Neural progenitor cell (in vitro differentiated cells): Measurements from ENCODE around the gene IPO8. TPM values are rescaled to one million over a fixed set of nuclear protein-coding genes. Genes with fewer than 3 reads are reported as not detected.
A peak's percentile ranks its signal among the peaks of the same experiment; 100 is the strongest.
"Not testable (repeated sequence)": the region's sequence is repeated elsewhere in the genome, so short reads cannot be mapped to it uniquely, and the experiment has no call there.

Experiments used
- DNase-seq: peaks from one replicate; pipeline ENCODE4 v3.0.0-alpha.2; 2016; ENCODE audit warnings: low spot score
- H2AFZ ChIP-seq: fragments of 200-600 bp; sonication (generic); replicated peaks from 2 replicates; pipeline ENCODE4 v1.6.1; 2016; ENCODE audit warnings: antibody characterized with exemption
- H3F3A ChIP-seq: fragments of 200-600 bp; sonication (generic); 2 replicates; pipeline ENCODE4 v1.6.1; 2016; ENCODE audit warnings: antibody characterized with exemption, low read depth
- H3K27ac ChIP-seq: fragments of 200-600 bp; sonication (generic); 2 replicates; pipeline ENCODE4 v1.5.1; 2016; ENCODE audit warnings: mild to moderate bottlenecking
- H3K27me3 ChIP-seq: fragments of 200-600 bp; sonication (generic); 2 replicates; pipeline ENCODE4 v1.6.1; 2016; ENCODE audit warnings: mild to moderate bottlenecking, moderate library complexity
- H3K36me3 ChIP-seq: fragments of 200-600 bp; sonication (generic); 2 replicates; pipeline ENCODE4 v1.5.1; 2016
- H3K4me1 ChIP-seq: fragments of 200-600 bp; sonication (generic); 2 replicates; pipeline ENCODE4 v1.6.1; 2016; ENCODE audit warnings: mixed run types
- H3K4me2 ChIP-seq: fragments of 200-600 bp; sonication (generic); 2 replicates; pipeline ENCODE4 v1.6.1; 2016
- H3K4me3 ChIP-seq: fragments of 200-600 bp; sonication (generic); 2 replicates; pipeline ENCODE4 v1.5.1; 2016
- H3K79me2 ChIP-seq: fragments of 200-600 bp; sonication (generic); 2 replicates; pipeline ENCODE4 v1.6.1; 2016; ENCODE audit warnings: low read depth
- H3K9ac ChIP-seq: fragments of 200-600 bp; sonication (generic); 2 replicates; pipeline ENCODE4 v1.6.1; 2016
- H3K9me3 ChIP-seq: fragments of 200-600 bp; sonication (generic); 2 replicates; pipeline ENCODE4 v1.5.1; 2016; ENCODE audit warnings: low read depth
- H4K20me1 ChIP-seq: fragments of 200-600 bp; sonication (generic); 2 replicates; pipeline ENCODE4 v1.6.1; 2016; ENCODE audit warnings: low read depth
- H3K27ac Mint-ChIP-seq: 3 replicates; pipeline ENCODE4 v1.8.0; 2021; ENCODE audit warnings: mixed read lengths
- H3K27me3 Mint-ChIP-seq: 2 replicates; pipeline ENCODE4 v1.8.0; 2022; ENCODE audit warnings: low read depth, mild to moderate bottlenecking, inconsistent platforms, moderate library complexity, mixed read lengths; ENCODE audit not compliant: insufficient read depth
- H3K36me3 Mint-ChIP-seq: 3 replicates; pipeline ENCODE4 v1.8.0; 2021; ENCODE audit warnings: mixed read lengths
- H3K4me1 Mint-ChIP-seq: 3 replicates; pipeline ENCODE4 v1.8.0; 2021; ENCODE audit warnings: mixed read lengths
- H3K4me3 Mint-ChIP-seq: 3 replicates; pipeline ENCODE4 v1.8.0; 2021; ENCODE audit warnings: mild to moderate bottlenecking, moderate library complexity, mixed read lengths
- H3K9me3 Mint-ChIP-seq: 3 replicates; pipeline ENCODE4 v1.8.0; 2020; ENCODE audit warnings: mixed read lengths
- EZH2 ChIP-seq: fragments of 200-600 bp; sonication (generic); IDR thresholded peaks from 2 replicates; pipeline ENCODE4 v1.6.1; 2017; ENCODE audit warnings: antibody characterized with exemption, mild to moderate bottlenecking, moderate library complexity
- EZH2phosphoT487 ChIP-seq: fragments of 200-600 bp; sonication (generic); IDR thresholded peaks from 2 replicates; pipeline ENCODE4 v1.6.1; 2017; ENCODE audit warnings: antibody characterized with exemption
- total RNA-seq: library from RNA; depleted of rRNA; stranded (reverse); fragments of >200 nt; gene quantifications from 2 replicates; pipeline ENCODE4 v1.2.3, GENCODE V29; 2015; ENCODE audit warnings: low replicate concordance
- TF ChIP-seq, protein P1 (sequence below): fragments of 200-600 bp; sonication (generic); IDR thresholded peaks from 2 replicates; pipeline ENCODE4 v1.5.1; 2017; ENCODE audit warnings: antibody characterized with exemption, mild to moderate bottlenecking

The IPO8 gene
- total RNA-seq, 1 donor from 2014 or later = 54.5 TPM

DNA sequence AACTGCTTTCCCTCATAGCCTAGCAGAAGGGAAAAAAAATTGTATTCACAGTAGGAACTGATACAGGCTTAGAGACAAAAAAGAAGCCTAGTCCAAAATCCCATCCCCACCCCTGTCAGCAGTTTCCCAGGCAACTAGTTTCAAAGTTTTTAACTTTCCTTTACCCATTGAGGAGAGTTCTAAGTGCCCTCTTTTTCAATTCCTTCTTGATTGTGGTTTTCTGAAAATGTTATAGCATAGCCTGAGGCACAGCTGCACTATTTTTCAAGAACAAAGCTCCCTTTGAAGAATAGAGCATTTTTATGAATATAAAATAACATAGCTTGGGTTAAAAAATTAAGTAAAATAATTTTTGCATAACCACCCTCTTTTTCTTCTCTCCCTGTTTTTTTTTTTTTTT is 81.6 kb downstream of the IPO8 start:
- Histone ChIP-seq H3K4me2 (no peak overlapping the region), H3K27me3 (no peaks in the 10 kb centered on the region), H3K27ac (no peak overlapping the region), H3K4me3 (no peak overlapping the region), H3K36me3 (no peaks in the 10 kb centered on the region), H3K79me2 (no peaks in the 10 kb centered on the region), H3K4me1 (peaks cover 5% of the 10 kb centered on the region), H4K20me1 (no peaks in the 10 kb centered on the region), H3F3A (no peaks in the 10 kb centered on the region), H3K9ac (no peak overlapping the region), H3K9me3 (no peaks in the 10 kb centered on the region), H2AFZ (no peak overlapping the region)
- Mint-ChIP-seq H3K36me3 (no peaks in the 10 kb centered on the region), H3K4me3 (no peak overlapping the region), H3K4me1 (peaks cover 21% of the 10 kb centered on the region), H3K9me3 (peaks cover 4% of the 10 kb centered on the region), H3K27me3 (peaks cover 2% of the 10 kb centered on the region), H3K27ac (no peak overlapping the region)
- no peak for DNase-seq
- TF ChIP-seq EZH2 (no peak), EZH2phosphoT487 (no peak)
- TF ChIP-seq, protein P1, sequence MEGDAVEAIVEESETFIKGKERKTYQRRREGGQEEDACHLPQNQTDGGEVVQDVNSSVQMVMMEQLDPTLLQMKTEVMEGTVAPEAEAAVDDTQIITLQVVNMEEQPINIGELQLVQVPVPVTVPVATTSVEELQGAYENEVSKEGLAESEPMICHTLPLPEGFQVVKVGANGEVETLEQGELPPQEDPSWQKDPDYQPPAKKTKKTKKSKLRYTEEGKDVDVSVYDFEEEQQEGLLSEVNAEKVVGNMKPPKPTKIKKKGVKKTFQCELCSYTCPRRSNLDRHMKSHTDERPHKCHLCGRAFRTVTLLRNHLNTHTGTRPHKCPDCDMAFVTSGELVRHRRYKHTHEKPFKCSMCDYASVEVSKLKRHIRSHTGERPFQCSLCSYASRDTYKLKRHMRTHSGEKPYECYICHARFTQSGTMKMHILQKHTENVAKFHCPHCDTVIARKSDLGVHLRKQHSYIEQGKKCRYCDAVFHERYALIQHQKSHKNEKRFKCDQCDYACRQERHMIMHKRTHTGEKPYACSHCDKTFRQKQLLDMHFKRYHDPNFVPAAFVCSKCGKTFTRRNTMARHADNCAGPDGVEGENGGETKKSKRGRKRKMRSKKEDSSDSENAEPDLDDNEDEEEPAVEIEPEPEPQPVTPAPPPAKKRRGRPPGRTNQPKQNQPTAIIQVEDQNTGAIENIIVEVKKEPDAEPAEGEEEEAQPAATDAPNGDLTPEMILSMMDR = no peak

DNA sequence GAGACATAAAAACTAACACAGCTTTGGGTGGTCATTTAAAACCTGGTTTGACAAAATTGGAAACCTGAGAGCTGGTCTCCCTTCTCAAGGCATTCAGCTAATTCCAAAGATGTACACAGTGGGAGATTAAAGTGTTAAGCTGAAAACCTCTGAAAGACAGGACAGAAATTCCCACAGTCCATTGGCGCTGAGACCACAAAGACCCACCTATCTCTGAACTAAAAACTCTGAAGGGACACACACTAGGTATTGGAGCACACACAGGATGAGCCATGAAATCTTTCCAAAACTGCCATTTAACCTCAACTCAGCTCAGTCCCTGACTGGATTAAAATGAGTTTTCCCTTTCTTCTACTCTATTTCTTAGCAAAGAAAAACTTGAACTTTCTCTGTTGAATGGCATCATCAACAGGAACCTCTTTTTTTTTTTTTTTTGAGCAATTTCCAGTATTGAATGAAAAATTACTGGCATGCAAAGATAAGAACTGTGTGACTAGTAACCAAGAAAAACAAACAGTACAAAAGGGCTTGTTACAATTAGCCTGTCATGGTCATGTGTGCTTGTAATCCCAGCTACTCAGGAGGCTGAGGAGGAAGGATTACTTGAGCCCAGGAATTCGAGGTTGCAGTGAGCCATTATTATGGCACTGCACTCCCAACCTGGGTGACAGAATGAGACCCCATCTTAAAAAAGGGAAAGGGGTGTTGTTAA is 82.4 kb downstream of the IPO8 start:
- no peak overlapping the region for H3K4me2 ChIP-seq
- no peak overlapping the region for H3K27ac ChIP-seq
- H3K27me3 ChIP-seq = no peaks in the 10 kb centered on the region
- peaks cover 5% of the 10 kb centered on the region for H3K4me1 ChIP-seq
- peaks cover 21% of the 10 kb centered on the region for H3K4me1 Mint-ChIP-seq
- H3K79me2 ChIP-seq = no peaks in the 10 kb centered on the region
- no peaks in the 10 kb centered on the region for H3K36me3 ChIP-seq
- no peak overlapping the region for H3K4me3 ChIP-seq
- no peak overlapping the region for H3K4me3 Mint-ChIP-seq
- H2AFZ ChIP-seq = no peak overlapping the region
- no peaks in the 10 kb centered on the region for H3K9me3 ChIP-seq
- peaks cover 5% of the 10 kb centered on the region for H3K9me3 Mint-ChIP-seq
- H3K27ac Mint-ChIP-seq = no peak overlapping the region
- peaks cover 2% of the 10 kb centered on the region for H3K27me3 Mint-ChIP-seq
- peak; percentile 40 for DNase-seq
- no peak overlapping the region for H3K9ac ChIP-seq
- no peak for TF ChIP-seq EZH2
- TF ChIP-seq, protein P1 = no peak
- no peak for TF ChIP-seq EZH2phosphoT487
- H3K36me3 Mint-ChIP-seq = no peaks in the 10 kb centered on the region
- no peaks in the 10 kb centered on the region for H4K20me1 ChIP-seq
- no peaks in the 10 kb centered on the region for H3F3A ChIP-seq

DNA sequence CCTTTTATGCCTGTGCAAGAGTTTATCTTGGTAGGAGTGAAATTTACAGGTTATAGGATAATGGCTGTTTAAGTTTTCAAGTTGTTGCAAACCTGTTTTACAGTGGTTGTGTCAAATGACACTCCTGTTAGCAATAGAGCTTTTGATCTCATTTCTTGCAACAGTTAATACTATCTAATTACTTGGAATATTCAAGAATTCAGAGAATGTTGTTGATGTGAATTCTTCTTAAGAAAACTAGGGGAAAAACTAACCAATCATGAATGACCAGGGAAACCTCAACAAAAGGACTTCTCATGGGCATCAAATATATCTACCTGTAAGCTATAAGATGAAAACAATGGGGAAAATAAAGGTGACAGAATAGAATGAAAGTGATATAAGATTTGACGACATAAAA is 85.0 kb downstream of the IPO8 start:
- no peak overlapping the region for H3K4me2 ChIP-seq
- no peaks in the 10 kb centered on the region for H3F3A ChIP-seq
- Mint-ChIP-seq H3K4me3 (no peak overlapping the region), H3K4me1 (peaks cover 21% of the 10 kb centered on the region), H3K36me3 (no peaks in the 10 kb centered on the region), H3K9me3 (peaks cover 10% of the 10 kb centered on the region), H3K27ac (no peak overlapping the region), H3K27me3 (peaks cover 2% of the 10 kb centered on the region)
- no peaks in the 10 kb centered on the region for H3K27me3 ChIP-seq
- no peak overlapping the region for H2AFZ ChIP-seq
- no peaks in the 10 kb centered on the region for H4K20me1 ChIP-seq
- no peaks in the 10 kb centered on the region for H3K36me3 ChIP-seq
- no peak overlapping the region for H3K27ac ChIP-seq
- no peak for TF ChIP-seq EZH2phosphoT487
- TF ChIP-seq, protein P1 = no peak
- TF ChIP-seq EZH2 = no peak
- peaks cover 5% of the 10 kb centered on the region for H3K4me1 ChIP-seq
- no peak for DNase-seq
- no peak overlapping the region for H3K9ac ChIP-seq
- H3K79me2 ChIP-seq = no peaks in the 10 kb centered on the region
- H3K4me3 ChIP-seq = no peak overlapping the region
- H3K9me3 ChIP-seq = no peaks in the 10 kb centered on the region

DNA sequence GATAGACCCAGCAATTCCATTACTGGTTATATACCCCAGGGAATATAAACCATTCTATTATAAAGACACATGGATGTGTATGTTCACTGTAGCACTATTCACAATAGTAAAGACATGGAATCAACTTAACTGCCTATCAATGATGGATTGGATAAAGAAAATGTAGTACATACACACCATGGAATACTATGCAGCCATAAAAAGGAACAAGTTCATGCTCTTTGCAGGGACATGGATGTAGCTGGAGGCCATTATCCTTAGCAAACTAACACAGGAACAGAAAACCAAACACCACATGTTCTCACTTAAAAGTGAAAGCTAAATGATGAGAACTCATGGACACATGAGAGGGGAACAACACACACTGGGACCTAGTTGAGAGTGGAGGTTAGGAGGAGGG is 85.8 kb downstream of the IPO8 start:
- H3K4me2 ChIP-seq, H3K36me3 ChIP-seq, H3K36me3 Mint-ChIP-seq, H3K9ac ChIP-seq, DNase-seq, H3K79me2 ChIP-seq, H3K27ac ChIP-seq, H3K27ac Mint-ChIP-seq, H3K9me3 ChIP-seq, H3F3A ChIP-seq, H3K4me1 ChIP-seq, H3K4me3 Mint-ChIP-seq, H4K20me1 ChIP-seq, H3K27me3 Mint-ChIP-seq, H3K27me3 ChIP-seq, H3K4me3 ChIP-seq, H2AFZ ChIP-seq: not testable (repeated sequence)
- Mint-ChIP-seq H3K9me3 (peaks cover 10% of the 10 kb centered on the region), H3K4me1 (peaks cover 21% of the 10 kb centered on the region)

DNA sequence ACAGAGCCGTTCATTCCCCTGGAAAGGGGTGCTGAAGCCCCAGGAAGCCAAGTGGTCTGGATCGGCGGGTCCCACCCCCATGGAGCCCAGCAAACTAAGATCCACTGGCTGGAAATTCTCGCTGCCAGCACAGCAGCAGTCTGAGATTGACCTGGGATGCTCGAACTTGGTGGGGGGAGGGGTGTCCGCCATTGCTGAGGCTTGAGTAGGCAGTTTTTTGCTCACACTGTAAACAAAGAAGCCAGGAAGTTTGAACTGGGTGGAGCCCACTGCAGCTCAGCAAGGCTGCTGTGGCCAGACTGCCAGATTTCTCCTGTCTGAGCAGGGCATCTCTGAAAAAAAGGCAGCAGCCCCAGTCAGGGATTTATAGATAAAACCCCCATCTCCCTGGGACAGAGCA is 91.4 kb downstream of the IPO8 start:
- not testable (repeated sequence) for H3K27ac Mint-ChIP-seq, H3K36me3 ChIP-seq, H3K4me1 ChIP-seq, H3K27ac ChIP-seq, H3K79me2 ChIP-seq, H3K4me1 Mint-ChIP-seq, H3K27me3 Mint-ChIP-seq, H3K9me3 ChIP-seq, DNase-seq, H3F3A ChIP-seq, H3K4me3 ChIP-seq, H3K4me3 Mint-ChIP-seq, H4K20me1 ChIP-seq, H3K27me3 ChIP-seq, H3K9ac ChIP-seq, H3K36me3 Mint-ChIP-seq, H3K4me2 ChIP-seq
- peaks cover 19% of the 10 kb centered on the region for H3K9me3 Mint-ChIP-seq
- H2AFZ ChIP-seq = peak overlapping the region; percentile 68
